ENCODE results near the gene TOP2A.
A peak's percentile ranks its signal among the peaks of the same experiment; 100 is the strongest.

TOP2A gene

GRCh38 chr17:40355123-40355803 is 62.4 kb downstream of the TOP2A start:
- peak; percentile 80 for DNase-seq

- DNase-seq: no peak
Observed at GRCh38 chr17:40354221-40355122, 63.2 kb downstream of the TOP2A start.

GRCh38 chr17:40352779-40353394 is 64.8 kb downstream of the TOP2A start:
- no peak for DNase-seq

- no peak for DNase-seq
Observed at GRCh38 chr17:40352237-40352778, 65.4 kb downstream of the TOP2A start.

- DNase-seq: no peak
Observed at GRCh38 chr17:40351359-40352236, 66.1 kb downstream of the TOP2A start.

- DNase-seq: no peak
Observed at GRCh38 chr17:40350689-40351358, 66.9 kb downstream of the TOP2A start.

- no peak for DNase-seq
Observed at GRCh38 chr17:40349895-40350688, 67.6 kb downstream of the TOP2A start.

- no peak for DNase-seq
Observed at GRCh38 chr17:40349477-40349894, 68.2 kb downstream of the TOP2A start.

- no peak for DNase-seq
Observed at GRCh38 chr17:40348562-40349476, 68.9 kb downstream of the TOP2A start.

- no peak for DNase-seq
Observed at GRCh38 chr17:40348136-40348504, 69.6 kb downstream of the TOP2A start.

GRCh38 chr17:40347319-40348135 is 70.2 kb downstream of the TOP2A start:
- DNase-seq: no peak

GRCh38 chr17:40346765-40347158 is 70.9 kb downstream of the TOP2A start:
- no peak for DNase-seq

GRCh38 chr17:40345994-40346764 is 71.5 kb downstream of the TOP2A start:
- no peak for DNase-seq

- peak; percentile 49 for DNase-seq
Observed at GRCh38 chr17:40345161-40345993, 72.3 kb downstream of the TOP2A start.

GRCh38 chr17:40344421-40345160 is 73.1 kb downstream of the TOP2A start:
- peak; percentile 62 for DNase-seq

Measured in CD4-positive, alpha-beta T cell treated with Interleukin-10 for 1 hour (primary cell).